Stimulated activated CD4-positive, alpha-beta T cell treated with anti-CD3 and anti-CD28 coated beads, Interleukin-4, amount 100 ng/mL, for 24 hours (primary cell): Measurements from ENCODE around the gene NUCB1.
"Not testable (repeated sequence)": the region's sequence is repeated elsewhere in the genome, so short reads cannot be mapped to it uniquely, and the experiment has no call there.

Experiments used
- DNase-seq: peaks from one replicate; pipeline ENCODE4 v3.0.0-alpha.2; 2020

NUCB1 gene

DNA sequence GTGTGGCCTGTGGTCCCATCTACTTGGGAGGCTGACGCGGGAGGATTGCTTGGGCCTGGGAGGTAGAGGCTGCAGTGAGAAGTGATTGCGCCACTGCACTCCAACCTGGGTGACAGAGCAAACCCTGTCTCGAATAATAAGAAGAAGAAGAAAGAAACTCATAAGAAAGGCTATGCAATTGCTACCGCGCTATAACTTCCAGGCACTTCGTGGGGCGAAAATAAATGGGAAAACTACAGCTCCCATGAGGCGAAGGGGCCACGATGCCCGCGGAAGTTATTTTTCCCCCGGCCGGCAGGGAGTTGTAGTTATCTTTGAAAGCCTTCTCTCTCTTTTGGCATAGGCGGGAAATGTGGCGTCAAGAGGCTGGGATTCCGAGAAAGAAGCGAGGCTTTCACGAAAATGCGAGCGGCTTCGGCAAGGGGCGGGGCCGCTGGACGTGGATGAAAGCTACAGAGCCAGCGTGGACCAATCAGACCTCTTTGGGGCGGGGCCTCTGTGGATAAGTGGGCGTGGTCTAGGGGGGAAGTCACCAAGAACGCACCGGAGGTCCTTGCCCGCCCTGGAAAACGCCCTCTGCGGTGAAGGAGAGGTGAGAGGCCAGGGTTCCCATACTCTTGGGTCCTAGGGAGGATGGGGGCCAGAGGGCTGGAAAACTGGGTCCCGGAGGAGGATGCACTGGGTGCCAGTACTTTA lies at the start of gene NUCB1:
TSS of gene NUCB1 (plus strand) at position 532 of the 696 bp plus-strand sequence. CDS start 485 bp downstream, outside the sequence.
- DNase-seq, result peak; percentile 99

DNA sequence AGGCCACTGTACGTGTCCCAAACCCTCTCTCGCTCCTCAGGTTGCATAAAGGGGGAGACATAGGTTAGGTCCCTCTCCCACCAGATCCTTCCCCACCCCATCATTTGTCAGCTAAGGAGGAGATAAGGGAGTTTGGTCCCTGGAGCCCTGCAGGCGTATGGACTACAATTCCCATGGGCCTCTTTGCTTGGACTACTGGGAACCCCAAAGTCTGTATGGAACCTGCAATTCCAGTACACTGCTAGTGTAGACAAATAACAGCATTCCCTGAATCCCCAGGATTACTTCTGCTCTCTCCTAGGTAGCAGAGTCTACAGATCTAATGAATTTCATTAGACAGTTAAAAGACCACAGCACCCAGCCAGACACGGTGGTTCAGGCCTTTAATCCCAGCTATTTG lies 47.8 kb upstream of the NUCB1 start:
- DNase-seq, result no peak

DNA sequence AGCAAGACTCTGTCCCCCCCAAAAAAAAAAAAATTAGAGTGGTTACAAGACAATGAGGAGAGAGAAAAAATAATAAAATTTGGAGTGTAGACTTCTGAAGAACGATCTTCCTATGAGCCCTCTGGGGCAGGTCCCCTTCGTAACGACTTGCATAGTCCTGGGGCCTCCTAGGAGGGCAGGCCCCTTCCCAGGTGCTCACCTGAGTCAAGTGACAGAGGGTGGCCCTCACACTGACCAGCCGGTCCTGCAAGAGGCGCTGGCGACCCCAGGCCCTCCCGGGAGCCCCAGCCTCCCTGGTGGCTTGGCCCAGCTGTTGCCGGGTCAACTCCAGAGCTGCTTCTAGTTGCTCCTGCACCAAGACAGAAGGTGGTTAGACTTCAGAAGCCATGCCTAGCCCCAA lies 46.6 kb upstream of the NUCB1 start:
- no peak for DNase-seq

DNA sequence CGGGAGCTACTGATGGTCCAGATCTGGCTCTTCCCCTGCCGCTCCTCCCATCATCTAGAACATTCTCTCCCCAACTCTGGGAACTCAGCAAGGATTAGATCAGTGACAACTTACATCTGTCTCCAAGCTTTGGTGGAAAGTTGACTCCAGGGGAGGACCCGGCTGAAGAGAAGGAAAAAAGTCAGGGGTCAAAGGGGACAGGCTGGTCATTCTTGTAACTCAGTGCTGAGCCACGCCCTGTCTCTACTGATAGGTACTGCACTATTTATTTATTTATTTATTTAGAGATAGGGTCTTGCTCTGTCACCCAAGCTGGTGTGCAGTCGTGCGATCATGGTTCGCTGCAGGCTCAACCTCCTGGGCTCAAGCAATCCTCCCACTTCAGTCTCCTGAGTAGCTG lies 46.0 kb upstream of the NUCB1 start:
- DNase-seq, result no peak

DNA sequence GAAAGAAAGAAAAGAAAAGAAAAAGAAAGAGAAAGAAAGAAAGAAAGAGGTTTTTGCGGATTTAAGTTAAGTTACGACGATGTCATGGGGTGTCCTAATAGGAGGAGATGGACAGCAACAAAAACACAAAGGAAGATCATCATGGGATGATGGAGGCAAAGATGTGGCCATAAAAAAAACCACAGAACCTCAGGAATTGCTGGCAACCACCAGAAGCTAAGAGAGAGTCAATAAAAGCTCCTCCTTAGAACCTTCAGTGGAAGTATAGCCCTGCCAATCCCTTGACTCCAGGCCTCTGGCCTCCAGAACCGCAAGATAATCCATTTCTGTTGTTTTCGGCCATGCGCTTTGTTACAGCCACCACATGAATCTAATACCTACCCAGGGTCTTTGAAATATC lies 43.2 kb upstream of the NUCB1 start:
- no peak for DNase-seq

DNA sequence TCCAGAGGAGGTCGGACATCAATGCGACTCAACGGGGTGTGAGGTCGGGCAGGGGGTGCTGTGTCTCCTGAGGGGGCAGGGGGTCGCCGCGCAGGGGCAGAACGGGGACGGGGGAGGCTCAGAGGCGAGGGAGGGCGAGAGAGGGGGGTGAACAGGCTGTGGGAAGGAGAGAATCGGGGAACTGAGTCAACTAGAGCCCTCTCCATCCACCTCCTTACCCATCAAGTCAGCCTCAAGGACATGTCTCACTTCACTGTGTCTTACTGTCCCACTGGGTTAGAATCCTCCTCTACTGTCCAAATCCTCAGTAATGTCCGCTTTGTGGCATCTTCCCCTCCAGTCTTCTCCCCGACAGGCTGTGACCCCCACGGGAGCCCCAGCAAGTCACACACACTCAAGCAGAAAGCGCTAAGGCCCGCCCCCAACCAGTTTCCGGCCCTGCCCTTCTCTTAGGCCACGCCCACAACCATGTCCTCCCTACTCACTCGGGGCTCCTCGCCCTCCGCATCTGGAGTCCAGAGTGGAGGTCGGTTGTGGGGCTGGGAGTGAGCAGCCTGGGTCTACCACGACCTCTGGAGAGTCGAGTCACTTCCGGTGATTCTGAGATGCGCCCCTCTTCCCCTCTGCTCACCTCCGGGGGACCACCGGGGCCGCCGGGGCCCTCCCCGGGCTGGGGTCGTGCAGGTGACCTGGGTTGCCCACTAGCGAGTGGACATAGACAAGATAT lies 41.0 kb upstream of the NUCB1 start:
- DNase-seq, result peak; percentile 77

DNA sequence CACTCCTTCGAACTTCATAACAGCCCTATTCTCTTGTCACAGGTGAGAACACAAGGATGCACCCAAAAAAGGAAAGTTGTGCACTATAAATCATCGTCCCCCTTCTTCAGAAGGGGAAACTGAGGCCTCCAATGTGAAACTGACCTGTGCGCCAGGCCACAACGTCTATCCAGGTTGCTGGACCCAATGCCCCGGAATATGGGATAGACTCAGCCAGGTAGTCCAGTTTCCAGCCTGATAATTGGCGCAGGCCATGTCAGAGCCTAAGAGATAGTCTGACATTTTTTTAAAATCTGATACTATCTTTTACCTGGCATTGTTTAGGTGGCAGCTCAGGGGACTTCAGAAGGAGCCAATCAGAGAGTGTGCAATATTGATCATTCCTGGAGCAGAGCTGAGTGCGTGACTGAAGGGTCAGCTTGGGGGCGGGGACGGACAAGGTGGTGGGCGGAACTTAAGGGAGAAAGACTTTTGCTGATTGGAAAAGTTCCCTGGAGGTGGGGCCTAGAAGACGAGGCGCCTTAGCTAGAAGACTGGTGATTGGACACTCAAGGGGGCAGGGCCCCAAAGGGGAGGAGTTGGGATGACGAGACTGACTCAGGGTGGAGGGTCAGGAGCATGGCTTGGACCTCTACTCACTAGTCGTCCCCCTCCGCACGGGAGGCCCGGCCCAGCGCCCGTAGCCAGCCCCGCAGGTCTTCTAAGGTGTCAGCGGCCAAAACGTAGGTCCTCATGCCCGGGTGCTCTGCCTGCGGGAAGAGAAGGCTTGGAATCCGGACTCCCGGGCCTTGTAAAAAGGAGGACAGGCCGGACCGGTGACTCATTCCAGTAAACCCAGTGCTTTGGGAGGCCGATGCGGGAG lies 40.2 kb upstream of the NUCB1 start:
- no peak for DNase-seq

DNA sequence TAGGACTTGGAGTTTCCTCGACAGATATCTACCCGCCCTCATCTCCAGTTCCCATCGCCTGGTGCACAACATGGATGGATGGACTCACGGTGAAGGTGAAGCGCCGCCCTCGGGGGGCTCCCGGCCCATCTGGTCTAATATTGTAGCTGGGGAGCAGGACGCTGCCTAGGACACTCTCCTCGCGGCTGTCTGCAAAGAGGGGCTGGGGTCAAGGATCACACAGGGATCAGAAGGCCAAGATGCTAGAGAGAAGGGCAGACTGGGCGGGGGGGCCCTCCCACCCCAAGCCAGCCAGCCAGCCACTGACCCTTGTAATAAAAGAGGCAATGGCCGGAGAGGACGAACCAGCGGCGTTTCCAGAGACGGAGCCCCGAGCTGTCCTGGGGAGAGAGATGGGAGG lies 38.8 kb upstream of the NUCB1 start:
- no peak for DNase-seq

DNA sequence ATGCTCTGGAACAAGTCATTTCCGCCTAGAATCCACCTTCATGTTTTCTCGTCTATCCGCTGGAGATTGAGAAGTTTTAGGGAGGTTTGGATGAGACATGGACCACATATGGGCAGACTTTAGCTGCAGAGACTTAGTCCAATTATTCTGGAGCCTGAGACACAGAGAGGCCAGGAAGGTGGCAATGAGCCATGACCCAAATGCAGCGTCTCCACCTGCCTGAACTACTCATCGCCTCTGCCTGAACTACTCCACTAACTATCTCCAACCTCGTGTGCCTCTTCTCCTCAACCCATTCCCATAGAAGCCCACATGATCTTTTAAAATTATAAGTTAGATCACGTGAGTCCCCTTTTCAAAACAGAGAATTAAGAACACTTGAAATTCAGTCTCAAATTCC lies 37.3 kb upstream of the NUCB1 start:
- no peak for DNase-seq

DNA sequence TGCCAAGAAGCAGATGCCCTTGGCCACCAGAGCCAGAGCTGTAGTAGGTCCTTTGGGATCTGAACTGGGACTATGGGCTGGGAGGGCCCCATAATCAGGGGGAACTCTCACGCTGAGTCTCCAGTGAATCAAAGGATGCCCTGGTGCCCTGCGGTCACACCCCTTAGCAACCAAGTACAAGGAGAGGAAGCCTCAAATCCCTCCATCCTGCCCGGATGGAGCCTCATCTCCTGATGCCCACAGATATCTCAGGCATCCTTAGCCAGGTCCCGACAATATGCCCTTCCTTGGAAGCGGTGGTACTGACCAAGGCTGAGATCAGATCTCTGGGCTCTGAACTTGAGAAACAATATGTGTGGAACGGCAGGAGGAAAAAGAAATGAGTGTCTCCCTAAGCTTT lies 33.4 kb upstream of the NUCB1 start:
- DNase-seq, result no peak

DNA sequence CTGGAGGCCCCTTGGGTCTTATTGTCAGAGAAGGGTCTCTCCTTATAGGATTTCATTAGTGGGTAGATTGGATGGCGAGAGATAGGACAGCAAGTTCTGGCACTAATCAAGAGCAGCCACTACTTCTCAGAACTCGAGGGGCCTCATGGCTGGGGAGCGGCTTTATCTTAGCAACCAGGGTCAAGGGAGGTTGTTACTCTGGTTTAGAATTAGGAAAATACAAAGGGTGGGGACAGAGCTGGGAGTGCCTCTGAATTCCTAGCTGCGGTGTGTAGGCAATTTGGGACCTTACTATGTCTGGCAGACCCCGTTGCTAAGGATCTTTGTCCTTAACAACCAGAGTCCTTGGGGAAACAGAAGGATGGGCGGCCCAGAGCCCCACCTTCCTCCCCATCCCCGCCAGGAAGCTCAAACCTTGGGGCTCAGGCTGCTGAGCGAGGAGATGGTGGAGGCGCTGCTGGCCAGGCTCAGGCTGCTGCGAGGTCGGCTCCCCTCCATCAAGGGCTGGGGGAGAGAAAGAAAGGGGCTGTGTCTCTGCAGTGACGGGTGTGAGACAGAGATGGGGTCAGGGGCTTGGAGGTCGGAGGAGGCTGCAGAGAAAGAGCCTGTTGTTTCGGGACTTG lies 32.9 kb upstream of the NUCB1 start:
- DNase-seq, result no peak

DNA sequence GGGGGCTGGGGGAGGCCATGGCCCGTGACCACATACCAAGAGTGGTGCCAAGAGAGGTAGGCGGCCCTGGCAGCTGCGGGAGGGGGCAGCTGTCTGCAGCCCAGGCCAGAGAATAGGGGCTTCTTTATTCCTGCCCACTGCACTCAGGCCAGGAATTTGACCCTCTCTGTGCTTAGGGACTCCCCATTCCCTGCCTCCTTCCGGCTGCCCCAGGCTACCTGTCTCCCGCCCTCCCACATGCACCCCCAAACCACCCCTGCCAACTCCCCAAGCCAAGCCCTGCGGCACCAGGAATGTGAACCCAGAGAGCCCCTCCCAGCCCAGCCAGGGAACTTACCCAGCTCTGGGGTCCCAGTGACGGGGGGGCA lies 32.4 kb upstream of the NUCB1 start:
- DNase-seq, result no peak

DNA sequence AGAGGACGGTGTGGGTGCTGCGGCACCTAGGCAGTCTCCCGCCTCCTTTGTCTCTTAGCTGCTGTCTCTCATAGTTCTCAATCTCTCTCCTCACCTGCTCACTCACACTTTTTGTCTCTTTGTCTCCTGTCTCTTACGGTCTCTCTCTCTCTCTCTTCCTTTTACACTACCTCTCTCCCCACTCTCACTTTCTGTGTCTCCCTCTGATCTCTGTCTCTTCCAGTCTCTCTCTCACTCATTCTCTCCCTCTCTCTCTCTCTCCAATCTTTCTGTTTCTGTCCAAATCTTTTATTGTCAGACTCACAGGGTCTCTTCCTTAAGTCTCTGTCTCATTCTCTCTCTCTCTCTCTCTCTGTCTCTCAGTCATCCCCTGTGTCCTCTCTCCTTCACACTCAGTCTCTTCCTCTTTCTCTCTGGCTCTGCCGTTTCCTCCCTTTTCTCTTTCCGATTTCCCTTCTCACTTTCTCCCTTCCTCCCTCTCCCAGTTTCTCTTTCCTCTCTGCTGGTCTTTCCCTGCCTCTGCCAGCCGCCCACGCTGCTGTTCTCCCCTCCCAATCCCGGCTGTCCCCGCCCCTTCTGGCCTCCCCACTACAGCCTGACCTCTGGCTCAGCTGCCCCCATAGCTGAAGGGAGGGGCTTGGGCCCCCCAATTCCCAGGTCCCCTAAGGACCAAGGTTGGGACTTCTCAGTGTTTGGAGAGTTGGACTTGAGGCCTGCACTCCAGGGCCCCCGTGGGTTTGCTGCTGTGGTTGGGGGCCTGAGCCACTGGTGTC lies 31.8 kb upstream of the NUCB1 start, which contains the start of gene PLEKHA4:
TSS of gene PLEKHA4 (minus strand) at position 504 of the 773 bp plus-strand sequence. CDS start 997 bp downstream, outside the sequence.
- DNase-seq, result no peak

DNA sequence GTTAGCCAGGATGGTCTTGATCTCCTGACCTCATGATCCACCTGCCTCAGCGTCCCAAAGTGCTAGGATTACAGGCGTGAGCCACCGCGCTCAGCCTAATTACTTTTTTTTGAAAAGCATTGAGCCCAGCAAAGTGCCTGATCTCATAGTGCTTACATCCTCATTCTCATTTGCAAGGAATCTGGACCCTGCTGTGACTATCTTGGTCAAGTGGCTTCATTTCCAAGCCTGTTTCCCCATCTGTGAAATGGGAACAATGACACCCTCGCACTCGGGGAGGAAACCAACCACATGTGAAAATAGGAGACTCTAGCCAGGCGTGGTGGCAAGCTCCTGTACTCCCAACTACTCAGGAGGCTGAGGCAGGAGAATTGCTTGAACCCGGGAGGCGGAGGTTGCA lies 30.1 kb upstream of the NUCB1 start:
- no peak for DNase-seq

DNA sequence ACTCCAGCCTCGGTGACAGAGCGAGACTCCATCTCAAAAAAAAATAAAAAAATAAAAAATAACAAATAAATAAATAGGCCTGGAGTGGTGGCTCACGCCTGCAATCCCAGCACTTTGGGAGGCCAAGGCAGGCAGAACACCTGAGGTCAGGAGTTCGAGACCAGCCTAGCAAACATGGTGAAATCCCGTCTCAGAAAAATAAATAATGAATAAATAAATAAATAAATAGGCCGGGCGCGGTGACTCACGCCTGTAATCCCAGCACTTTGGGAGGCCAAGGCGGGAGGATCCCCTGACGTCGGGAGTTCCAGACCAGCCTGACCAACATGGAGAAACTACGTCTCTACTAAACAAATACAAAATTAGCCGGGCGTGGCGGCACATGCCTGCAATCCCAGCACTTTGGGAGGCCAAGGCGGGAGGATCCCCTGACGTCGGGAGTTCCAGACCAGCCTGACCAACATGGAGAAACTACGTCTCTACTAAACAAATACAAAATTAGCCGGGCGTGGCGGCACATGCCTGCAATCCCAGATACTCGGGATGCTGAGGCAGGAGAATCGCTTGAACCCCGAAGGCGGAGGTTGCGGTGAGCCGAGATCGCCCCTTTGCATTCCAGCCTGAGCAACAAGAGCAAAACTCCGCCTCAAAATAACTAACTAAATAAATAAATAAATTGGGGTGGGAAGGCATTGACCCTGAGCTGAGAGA lies 28.5 kb upstream of the NUCB1 start:
- not testable (repeated sequence) for DNase-seq

DNA sequence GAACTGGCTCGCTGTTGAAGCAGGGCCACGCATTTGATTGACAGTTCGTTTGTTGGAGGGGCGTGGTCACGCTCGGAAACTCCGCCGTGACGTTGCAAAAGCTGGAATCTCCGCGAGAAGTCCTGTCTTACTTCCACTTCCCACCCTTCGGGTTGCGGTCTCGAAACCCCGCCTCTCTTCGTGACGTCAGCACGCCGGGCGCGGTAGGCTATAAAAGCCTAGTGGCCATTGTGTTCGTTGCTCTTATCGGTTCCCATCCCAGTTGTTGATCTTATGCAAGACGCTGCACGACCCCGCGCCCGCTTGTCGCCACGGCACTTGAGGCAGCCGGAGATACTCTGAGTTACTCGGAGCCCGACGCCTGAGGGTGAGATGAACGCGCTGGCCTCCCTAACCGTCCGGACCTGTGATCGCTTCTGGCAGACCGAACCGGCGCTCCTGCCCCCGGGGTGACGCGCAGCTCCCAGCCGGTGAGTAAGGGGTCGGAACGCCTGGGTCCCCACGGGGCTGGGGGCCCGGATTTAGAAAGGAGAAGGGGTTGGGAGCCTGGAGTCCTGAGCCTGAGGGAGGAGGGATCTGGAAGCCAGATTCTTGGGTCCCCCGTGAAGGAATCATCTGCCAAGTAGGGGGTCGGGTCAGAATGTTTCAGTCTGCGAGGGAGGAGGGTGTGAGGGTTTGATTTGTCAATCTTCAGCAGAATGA lies 27.8 kb upstream of the NUCB1 start, which contains the start of gene PPP1R15A:
TSS of gene PPP1R15A (plus strand) at position 240 of the 702 bp plus-strand sequence. CDS start 813 bp downstream, outside the sequence.
- DNase-seq, result peak; percentile 99

DNA sequence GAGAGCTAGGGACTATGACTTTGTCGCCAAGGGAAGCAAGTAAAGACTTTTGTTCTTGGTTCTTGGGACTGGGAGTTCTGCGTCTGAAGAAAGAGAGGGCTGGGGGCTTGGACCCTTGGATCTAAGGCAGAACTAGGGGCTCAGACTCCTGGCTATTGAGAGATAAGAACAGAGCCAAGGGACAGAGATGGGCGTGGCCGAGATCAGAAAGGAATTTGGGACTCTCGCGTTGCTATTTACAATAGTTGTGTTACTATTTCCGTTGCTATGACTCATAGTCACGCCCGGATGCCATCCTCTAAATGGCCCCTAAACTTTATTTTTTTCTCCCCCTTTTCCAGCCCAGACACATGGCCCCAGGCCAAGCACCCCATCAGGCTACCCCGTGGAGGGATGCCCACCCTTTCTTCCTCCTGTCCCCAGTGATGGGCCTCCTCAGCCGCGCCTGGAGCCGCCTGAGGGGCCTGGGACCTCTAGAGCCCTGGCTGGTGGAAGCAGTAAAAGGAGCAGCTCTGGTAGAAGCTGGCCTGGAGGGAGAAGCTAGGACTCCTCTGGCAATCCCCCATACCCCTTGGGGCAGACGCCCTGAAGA lies 27.1 kb upstream of the NUCB1 start:
- peak; percentile 82 for DNase-seq

DNA sequence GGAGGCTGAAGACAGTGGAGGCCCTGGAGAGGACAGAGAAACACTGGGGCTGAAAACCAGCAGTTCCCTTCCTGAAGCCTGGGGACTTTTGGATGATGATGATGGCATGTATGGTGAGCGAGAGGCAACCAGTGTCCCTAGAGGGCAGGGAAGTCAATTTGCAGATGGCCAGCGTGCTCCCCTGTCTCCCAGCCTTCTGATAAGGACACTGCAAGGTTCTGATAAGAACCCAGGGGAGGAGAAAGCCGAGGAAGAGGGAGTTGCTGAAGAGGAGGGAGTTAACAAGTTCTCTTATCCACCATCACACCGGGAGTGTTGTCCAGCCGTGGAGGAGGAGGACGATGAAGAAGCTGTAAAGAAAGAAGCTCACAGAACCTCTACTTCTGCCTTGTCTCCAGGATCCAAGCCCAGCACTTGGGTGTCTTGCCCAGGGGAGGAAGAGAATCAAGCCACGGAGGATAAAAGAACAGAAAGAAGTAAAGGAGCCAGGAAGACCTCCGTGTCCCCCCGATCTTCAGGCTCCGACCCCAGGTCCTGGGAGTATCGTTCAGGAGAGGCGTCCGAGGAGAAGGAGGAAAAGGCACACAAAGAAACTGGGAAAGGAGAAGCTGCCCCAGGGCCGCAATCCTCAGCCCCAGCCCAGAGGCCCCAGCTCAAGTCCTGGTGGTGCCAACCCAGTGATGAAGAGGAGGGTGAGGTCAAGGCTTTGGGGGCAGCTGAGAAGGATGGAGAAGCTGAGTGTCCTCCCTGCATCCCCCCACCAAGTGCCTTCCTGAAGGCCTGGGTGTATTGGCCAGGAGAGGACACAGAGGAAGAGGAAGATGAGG lies 26.4 kb upstream of the NUCB1 start:
- DNase-seq, result no peak
